Glutamatergic neuron (in vitro differentiated cells): ENCODE measurements around the gene AGK. TPM values are rescaled to one million over a fixed set of nuclear protein-coding genes. Genes with fewer than 3 reads are reported as not detected.

Experiments
- DNase-seq: peaks from one replicate; pipeline ENCODE4 v3.0.0; 2022
- H3K27ac Mint-ChIP-seq: one replicate; pipeline ENCODE4 v1.8.0; 2020; ENCODE audit warnings: mild to moderate bottlenecking, mixed read lengths, inconsistent platforms; ENCODE audit not compliant: unreplicated experiment
- H3K27me3 Mint-ChIP-seq: one replicate; pipeline ENCODE4 v1.8.0; 2020; ENCODE audit warnings: mild to moderate bottlenecking, moderate library complexity, mixed read lengths, inconsistent platforms; ENCODE audit not compliant: unreplicated experiment
- H3K36me3 Mint-ChIP-seq: one replicate; pipeline ENCODE4 v1.8.0; 2020; ENCODE audit warnings: mild to moderate bottlenecking, mixed read lengths, inconsistent platforms; ENCODE audit not compliant: unreplicated experiment
- H3K4me1 Mint-ChIP-seq: one replicate; pipeline ENCODE4 v1.8.0; 2020; ENCODE audit warnings: mild to moderate bottlenecking, low read depth, mixed read lengths, inconsistent platforms; ENCODE audit not compliant: unreplicated experiment
- H3K4me3 Mint-ChIP-seq: one replicate; pipeline ENCODE4 v1.8.0; 2020; ENCODE audit warnings: mild to moderate bottlenecking, mixed read lengths, inconsistent platforms; ENCODE audit not compliant: unreplicated experiment
- H3K9me3 Mint-ChIP-seq: one replicate; pipeline ENCODE4 v1.8.0; 2020; ENCODE audit warnings: mild to moderate bottlenecking, moderate library complexity, mixed read lengths, inconsistent platforms; ENCODE audit not compliant: unreplicated experiment
- CTCF ChIP-seq: fragments of 200-600 bp; sonication (generic); IDR thresholded peaks from one replicate; pipeline ENCODE4 v1.5.0; 2021; ENCODE audit not compliant: partially characterized antibody, unreplicated experiment
- total RNA-seq: library from RNA; stranded (reverse); fragmentation: NEBNext Ultra II Directional; extraction: Animal tissue kit (Norgen Biotek cat#: 25700); gene quantifications from one replicate; pipeline ENCODE4 v1.2.1, GENCODE V29; 2021; ENCODE audit not compliant: unreplicated experiment

AGK gene
- total RNA-seq, 1 donor from 2014 or later: 26.1 TPM

DNA sequence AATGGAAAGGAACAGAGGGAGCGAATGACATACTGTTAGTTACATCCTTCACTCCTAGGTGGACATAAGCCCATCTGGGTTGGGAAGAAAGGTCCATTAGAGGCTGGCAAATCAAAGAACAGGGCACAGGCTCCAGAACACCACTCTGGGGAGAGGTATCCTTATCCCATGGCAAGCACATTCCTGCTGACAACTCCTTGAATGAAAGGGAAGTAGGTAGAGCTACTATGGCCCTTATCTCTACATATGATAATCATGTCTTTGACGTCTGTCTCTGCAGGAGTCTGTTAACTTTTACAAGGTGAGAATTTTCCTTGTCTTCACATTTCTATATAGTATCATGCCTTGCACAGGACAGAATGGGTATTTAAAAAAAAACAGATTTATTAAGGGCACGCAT lies 140.3 kb downstream of the AGK start:
- Mint-ChIP-seq H3K4me3 (no peak overlapping the region), H3K9me3 (no peaks in the 10 kb centered on the region), H3K27me3 (no peaks in the 10 kb centered on the region), H3K36me3 (peaks cover 10% of the 10 kb centered on the region), H3K27ac (no peak overlapping the region), H3K4me1 (peaks cover 15% of the 10 kb centered on the region)
- DNase-seq: no peak
- TF ChIP-seq CTCF: no peak

- no peak for TF ChIP-seq CTCF
- peaks cover 11% of the 10 kb centered on the region for H3K4me1 Mint-ChIP-seq
- H3K27ac Mint-ChIP-seq: no peak overlapping the region
- no peaks in the 10 kb centered on the region for H3K27me3 Mint-ChIP-seq
- peaks cover 8% of the 10 kb centered on the region for H3K36me3 Mint-ChIP-seq
- DNase-seq: no peak
- no peak overlapping the region for H3K4me3 Mint-ChIP-seq
- H3K9me3 Mint-ChIP-seq: no peaks in the 10 kb centered on the region
Observed at GRCh38 chr7:141691961-141692360, 140.8 kb downstream of the AGK start.

- peaks cover 13% of the 10 kb centered on the region for H3K4me1 Mint-ChIP-seq
- TF ChIP-seq CTCF: no peak
- no peak overlapping the region for H3K4me3 Mint-ChIP-seq
Observed at GRCh38 chr7:141693082-141693481, 141.9 kb downstream of the AGK start.

GRCh38 chr7:141695803-141696289 lies 144.6 kb downstream of the AGK start:
- peaks cover 2% of the 10 kb centered on the region for H3K9me3 Mint-ChIP-seq
- peak overlapping the region; percentile 24 for H3K27ac Mint-ChIP-seq
- H3K27me3 Mint-ChIP-seq: no peaks in the 10 kb centered on the region
- TF ChIP-seq CTCF: no peak
- no peaks in the 10 kb centered on the region for H3K36me3 Mint-ChIP-seq
- peak overlapping the region; percentile 10 for H3K4me3 Mint-ChIP-seq
- peak; percentile 42 for DNase-seq
- peaks cover 22% of the 10 kb centered on the region for H3K4me1 Mint-ChIP-seq

More at GRCh38 chr7:141693082-141693481, 141.9 kb downstream of the AGK start:
- peaks cover 5% of the 10 kb centered on the region for H3K36me3 Mint-ChIP-seq
- no peaks in the 10 kb centered on the region for H3K9me3 Mint-ChIP-seq
- no peak overlapping the region for H3K27ac Mint-ChIP-seq
- no peak for DNase-seq
- H3K27me3 Mint-ChIP-seq: no peaks in the 10 kb centered on the region

- no peak for TF ChIP-seq CTCF
- H3K36me3 Mint-ChIP-seq: no peaks in the 10 kb centered on the region
- H3K4me1 Mint-ChIP-seq: peaks cover 24% of the 10 kb centered on the region
- H3K9me3 Mint-ChIP-seq: peaks cover 2% of the 10 kb centered on the region
- no peak overlapping the region for H3K27ac Mint-ChIP-seq
- DNase-seq: no peak
- peak overlapping the region; percentile 3 for H3K4me3 Mint-ChIP-seq
- H3K27me3 Mint-ChIP-seq: no peaks in the 10 kb centered on the region
Observed at GRCh38 chr7:141696348-141696747, 145.1 kb downstream of the AGK start.
